HG03457 (cell line): Measurements from ENCODE around the gene SLC9A9.

ENCODE experiments used
- ATAC-seq: cut with Tn5 transposase; IDR thresholded peaks from one replicate; pipeline ENCODE4 v1.9.1; 2021; ENCODE audit warnings: moderate number of reproducible peaks; ENCODE audit not compliant: unreplicated experiment

SLC9A9 gene

GRCh38 chr3:143652118-143652517 lies 196.2 kb downstream of the SLC9A9 start:
- no peak for ATAC-seq

GRCh38 chr3:143650827-143651226 lies 197.4 kb downstream of the SLC9A9 start:
- ATAC-seq, result no peak

- ATAC-seq, result no peak
Measured at GRCh38 chr3:143650120-143650519, 198.1 kb downstream of the SLC9A9 start.

- ATAC-seq, result no peak
Measured at GRCh38 chr3:143648708-143649107, 199.6 kb downstream of the SLC9A9 start.

DNA sequence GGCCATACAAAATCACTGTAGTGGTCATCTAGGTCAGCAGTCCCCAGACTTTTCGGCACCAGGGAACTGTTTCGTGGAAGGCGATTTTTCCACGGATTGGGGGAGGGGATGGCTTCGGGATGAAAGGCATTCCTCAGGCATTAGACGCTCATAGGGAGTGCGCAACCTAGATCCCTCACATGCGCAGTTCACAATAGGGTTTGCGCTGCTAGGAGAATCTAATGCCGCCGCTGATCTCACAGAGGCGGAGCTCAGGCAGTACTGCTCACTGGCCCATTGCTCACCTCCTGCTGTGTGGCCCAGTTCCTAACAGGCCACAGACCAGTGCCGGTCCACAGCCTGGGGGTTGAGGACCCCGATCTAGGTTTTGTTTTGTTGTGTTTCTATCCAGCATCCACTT lies 200.1 kb downstream of the SLC9A9 start:
- no peak for ATAC-seq

GRCh38 chr3:143644370-143645089 lies 203.7 kb downstream of the SLC9A9 start:
- no peak for ATAC-seq

DNA sequence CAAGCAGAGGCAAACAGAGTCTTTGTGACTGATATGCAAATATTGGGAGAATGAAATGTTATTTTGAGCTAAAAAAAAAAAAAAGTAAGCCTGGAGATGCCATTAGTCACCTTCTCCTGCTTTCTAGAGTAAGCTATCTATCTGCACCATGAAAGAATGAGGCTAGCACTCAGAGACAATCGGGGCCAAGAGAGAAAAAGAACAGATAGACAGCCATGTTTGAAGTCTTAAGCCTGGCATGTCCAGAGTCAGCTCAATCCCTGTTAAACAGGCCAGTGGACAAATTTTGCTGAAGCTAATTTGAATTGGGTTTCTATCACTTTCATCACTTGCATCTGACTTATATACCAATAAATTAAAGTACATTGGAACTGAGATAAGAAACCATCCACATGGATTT lies 204.4 kb downstream of the SLC9A9 start:
- ATAC-seq, result no peak

DNA sequence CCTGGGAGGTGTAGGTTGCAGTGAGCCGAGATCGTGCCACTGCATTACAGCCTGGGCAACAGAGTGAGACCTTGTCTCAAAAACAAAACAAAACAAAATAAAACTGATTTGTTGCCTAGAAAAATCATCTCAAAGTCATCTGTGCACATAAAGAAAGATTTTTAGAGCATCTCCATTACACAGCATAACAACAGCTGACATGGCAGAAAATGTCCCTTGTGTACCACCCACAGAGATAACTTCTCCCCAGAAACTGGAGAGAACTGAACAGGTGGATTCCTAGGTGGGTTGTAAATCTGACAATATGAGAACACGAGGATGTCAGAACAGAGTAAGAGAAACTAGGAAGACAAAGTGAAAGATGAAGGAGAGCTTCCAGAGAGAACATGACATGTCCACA lies 207.5 kb downstream of the SLC9A9 start:
- ATAC-seq, result no peak

GRCh38 chr3:143637133-143637532 lies 211.1 kb downstream of the SLC9A9 start:
- no peak for ATAC-seq

DNA sequence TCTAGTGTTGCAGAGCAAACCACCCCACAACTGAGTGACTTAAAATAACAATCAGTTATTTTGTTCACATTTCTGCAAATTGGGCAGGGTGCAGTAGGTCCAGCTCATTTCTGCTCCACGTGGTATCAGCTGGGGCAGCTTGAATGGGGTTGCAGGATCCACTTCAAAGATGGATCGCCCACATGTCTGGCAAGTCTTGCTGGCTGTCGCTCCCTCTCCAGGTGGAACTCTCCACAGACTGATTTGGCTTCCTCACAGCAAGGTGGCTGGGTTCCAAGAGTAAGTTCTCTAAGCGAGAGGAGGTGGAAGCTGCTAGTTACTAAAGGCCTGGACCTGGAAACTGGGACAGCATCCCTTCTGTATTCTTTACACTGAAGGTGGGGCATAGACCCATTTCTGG lies 213.3 kb downstream of the SLC9A9 start:
- ATAC-seq, result no peak

DNA sequence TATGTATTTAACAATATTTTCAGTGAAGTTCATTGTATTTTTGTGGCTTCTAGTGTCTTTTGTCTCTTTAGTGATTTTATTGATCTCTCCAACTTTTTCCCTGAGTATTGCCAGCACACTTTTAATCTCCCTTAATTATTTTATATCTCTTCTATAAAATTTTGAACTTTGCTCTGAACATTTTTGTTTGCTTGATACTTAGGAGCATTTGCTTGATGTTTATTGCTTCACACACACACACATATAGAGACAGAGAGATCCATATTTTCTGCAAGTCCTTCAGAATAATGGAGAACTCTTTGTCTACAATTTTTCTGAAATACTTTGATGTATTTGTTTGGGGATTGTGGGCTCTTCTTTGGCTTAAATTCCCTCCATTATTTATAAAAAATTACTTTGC lies 213.8 kb downstream of the SLC9A9 start:
- no peak for ATAC-seq

GRCh38 chr3:143633816-143634215 lies 214.5 kb downstream of the SLC9A9 start:
- no peak for ATAC-seq

- no peak for ATAC-seq
Measured at GRCh38 chr3:143629726-143630125, 218.5 kb downstream of the SLC9A9 start.

DNA sequence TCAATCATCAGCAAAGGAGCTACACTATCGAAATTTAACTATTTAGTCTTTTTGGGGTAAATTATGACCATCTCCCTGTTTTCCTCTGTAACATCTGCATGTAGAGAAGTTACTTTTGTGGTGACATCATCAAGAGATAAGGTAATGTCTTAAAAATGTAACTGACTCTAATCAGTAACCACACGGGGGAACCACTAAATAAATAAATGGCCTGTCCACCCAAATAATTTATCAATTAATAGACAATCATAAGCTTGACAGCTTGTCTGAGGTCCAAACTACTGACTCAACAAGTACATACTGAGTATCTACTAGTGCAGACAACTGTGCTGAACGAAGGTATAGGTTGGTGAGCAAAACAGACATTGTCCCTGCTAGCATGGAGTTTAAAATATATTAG lies 219.3 kb downstream of the SLC9A9 start:
- ATAC-seq, result no peak

DNA sequence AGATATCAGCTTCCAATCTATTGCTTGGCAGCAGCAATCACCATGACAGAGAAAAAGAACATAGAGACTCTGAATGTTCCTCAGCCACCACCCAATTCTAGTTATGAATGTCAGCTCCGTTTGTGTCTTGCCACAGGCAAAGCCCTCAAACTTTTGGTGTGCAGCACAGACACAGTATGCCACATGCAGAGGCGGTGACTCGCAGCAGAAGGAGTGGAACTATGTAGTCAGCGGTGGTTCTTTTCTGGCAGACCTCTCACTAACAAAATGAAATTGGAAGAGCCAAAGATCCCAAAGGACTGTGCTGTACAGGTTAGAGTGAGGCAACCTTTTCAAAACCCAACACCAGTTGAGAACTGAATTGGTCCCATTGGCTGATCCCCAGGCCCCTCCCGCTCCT lies 220.9 kb downstream of the SLC9A9 start:
- no peak for ATAC-seq

DNA sequence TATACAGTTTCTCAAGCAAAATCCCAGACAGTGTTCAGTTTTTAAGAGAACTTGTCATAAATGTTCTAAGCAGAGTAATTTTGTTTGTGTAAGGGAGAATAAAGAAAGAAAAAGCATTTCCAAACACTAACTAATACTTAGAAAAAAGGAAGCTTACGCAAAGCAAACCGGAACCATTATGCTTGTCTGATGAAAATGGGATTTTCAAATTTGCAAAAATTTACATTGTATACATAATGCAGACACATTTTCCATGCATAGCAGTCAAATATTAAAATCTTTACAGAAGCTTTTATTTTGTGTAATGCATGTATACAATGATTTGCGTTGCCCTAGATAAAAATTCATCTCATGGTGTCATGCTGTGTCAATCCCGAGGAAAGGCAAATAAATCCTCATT lies 229.0 kb downstream of the SLC9A9 start:
- ATAC-seq, result no peak

DNA sequence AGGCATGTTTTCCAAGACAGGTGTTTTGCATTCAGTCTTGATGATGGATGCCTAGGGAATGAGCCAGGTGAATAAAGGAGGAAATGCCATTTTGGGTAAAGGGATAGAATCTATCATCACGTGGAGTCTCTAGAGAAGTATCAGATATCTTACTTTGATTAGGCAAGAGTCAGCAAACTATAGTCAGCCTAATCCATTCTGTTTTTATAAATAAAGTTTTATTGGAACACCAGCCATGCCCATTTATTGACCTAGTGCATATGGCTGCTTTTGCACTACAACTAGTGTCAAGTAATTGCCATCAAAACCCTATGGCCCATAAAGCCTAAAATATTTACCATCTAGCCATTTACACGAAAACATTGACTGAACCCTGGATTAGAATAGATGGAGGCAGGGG lies 231.2 kb downstream of the SLC9A9 start:
- ATAC-seq, result no peak

GRCh38 chr3:143613226-143613625 lies 235.0 kb downstream of the SLC9A9 start:
- ATAC-seq, result no peak

DNA sequence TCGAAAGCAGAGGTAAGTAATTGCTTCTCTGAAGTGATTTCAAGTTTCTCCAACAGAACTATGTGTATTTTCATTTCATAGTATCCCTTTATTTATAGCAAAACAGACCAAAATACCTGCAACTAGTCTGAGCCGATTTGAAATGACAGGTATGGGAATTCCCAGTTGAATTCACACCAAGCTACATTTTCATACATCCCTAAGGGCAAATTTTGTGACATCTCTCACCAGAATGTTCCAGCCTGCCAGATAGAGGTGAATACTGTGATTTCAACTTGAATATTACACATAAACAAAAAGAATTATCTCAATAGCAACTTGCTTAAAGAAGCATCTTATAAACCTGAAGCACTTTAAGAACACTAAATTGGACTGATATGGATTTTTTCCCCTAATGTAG lies 235.7 kb downstream of the SLC9A9 start:
- no peak for ATAC-seq

GRCh38 chr3:143608966-143609365 lies 239.3 kb downstream of the SLC9A9 start:
- ATAC-seq, result no peak

DNA sequence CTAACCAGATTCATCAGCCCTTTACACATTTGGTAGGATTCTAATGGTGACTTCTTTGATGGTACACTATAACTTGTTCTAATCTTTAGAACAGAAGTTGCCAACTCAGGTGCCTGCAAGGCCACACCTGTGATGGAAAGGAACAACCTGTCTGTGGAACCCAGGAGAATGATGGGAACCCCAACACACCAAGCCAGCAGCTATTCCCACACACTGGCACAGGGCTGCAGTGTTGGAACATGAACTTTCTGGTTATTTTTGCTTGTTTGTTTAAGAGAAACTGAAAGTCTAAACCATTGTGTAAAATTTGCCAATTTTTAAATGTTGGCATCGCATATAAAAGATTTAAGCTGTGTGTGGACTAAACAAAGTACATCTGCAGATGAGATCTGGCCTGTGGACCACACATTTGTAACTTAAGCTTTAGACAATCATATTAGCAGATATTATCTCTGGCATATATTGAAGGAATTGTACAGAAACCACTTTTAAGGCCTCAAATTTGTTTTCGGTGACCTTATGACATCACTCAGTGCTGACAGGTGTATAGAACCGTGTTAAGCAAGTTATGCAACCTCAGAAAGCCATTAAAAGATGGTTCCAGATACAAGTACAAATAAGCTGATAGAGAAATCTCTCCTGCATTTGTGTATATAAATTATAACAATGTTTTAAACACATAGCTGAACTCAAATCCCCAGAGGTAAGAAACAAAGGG lies 242.9 kb downstream of the SLC9A9 start:
- ATAC-seq, result no peak

DNA sequence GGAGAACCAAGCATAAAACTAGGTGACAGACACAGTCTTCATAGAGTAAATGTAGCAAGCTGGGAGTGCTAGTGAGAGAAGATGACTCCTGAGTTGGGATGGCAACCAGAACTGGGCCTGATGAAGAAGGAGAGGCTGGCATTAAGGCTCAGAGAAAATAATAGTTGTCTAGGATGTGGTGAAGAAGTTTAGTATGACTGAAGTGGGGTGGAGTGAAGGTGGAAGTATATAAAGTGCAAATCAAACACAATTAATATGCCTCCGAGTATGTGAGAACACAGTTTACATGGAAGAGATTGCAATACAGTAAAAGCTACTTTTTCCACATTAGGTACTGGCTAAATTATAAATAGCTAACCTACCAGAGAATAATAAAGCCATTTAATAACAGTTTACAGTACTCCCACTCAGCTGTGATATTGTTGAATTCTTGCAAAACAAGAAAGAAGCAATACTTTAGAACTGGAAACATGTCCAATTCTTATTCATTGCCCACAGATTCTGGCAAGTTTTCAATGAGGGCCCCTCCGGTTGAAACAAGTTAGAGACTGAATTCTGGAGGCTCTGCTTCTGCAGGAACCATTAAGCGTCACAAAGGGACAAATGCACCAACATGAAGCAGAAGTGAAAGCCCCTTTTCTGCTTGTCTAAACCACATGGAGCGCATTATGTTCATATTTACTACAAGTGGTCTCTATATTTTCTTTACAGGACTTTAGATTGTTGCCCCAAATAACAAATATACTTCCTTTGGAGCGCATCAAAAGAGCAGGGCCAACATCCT lies 243.7 kb downstream of the SLC9A9 start:
- ATAC-seq, result peak; percentile 76
